ENCODE results near the gene ZNF20. TPM values are rescaled to one million over a fixed set of nuclear protein-coding genes. Genes with fewer than 3 reads are reported as not detected.

The ZNF20 gene
- total RNA-seq (2014; rRNA removed; shearing (Covaris generic)): 3.0 and 3.5 TPM in 2 replicates
- 1.2 and 1.6 TPM in 2 replicates for polyA plus RNA-seq (2015; cell fraction: cytosol; rRNA removed)
- 1.2 and 2.8 TPM in 2 replicates for polyA plus RNA-seq (2015; cell fraction: nucleus; rRNA removed)

DNA sequence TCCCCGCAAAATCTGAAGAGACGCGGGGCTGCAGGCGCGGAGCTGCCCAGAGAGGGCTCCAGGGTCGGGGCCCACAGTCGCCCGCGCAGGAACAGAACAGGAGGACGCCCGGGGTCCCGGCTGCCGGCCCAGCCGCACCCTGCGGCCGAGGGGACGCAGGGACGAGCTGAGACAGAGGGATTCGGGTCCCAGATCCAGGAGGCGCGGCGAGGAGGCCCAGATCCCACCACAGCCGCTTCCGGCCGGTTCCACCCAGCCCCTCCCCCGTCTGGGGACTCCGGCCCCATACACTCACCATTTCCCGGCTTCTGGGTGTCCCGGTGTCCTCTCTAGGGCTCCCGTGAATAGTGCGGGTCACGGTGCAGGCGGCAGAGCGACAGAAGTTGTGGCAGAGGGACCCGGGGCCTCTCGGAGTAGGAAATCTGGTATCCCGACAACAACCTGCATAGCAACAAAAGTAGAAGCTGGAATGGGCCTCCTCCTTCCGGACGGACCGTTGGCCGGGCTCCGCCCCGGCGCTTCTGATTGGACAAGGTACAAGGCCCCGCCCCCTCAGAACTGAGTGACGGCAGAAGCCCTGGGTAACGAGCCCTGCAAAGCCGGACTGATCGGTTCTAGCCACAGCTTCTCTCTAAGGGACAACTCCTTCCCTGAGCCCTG, at the start of gene ZNF20:
Gene ZNF20, minus strand, starts transcription at position 466 of the 660 bp plus-strand sequence. Its CDS starts 168 bp downstream, at position 298.
- peak; percentile 84 for DNase-seq (ENCODE audit: low read depth)

DNA sequence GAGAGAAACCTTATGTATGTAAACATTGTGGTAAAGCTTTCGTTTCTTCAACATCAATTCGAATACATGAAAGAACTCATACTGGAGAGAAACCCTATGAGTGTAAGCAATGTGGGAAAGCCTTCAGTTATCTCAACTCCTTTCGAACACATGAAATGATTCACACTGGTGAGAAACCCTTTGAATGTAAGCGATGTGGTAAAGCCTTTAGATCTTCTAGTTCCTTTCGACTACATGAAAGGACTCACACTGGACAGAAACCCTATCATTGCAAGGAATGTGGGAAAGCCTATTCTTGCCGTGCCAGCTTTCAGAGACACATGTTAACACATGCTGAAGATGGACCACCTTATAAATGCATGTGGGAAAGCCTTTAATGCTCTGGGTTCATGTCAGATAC, 47.5 kb upstream of the ZNF20 start:
- DNase-seq (ENCODE audit: low read depth): no peak

DNA sequence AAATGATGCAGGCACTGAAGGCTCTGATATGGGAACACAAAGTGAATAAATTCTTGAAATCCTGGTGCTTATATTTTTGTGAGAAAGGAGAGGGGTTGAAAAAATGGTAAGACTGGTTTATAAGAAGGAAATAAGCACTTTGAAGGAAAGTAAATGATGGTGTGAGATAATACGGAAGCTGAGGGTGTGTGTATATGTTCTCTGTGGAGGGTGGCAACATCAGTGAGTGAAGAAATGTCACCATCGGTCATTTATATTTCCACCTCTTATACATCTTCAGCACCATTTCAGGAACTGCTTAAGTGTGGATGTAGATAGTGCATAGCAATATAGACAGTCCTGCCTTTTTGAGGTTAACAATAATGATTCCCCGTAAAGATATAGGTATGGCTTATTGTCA, 40.2 kb upstream of the ZNF20 start:
- DNase-seq (ENCODE audit: low read depth): no peak

DNA sequence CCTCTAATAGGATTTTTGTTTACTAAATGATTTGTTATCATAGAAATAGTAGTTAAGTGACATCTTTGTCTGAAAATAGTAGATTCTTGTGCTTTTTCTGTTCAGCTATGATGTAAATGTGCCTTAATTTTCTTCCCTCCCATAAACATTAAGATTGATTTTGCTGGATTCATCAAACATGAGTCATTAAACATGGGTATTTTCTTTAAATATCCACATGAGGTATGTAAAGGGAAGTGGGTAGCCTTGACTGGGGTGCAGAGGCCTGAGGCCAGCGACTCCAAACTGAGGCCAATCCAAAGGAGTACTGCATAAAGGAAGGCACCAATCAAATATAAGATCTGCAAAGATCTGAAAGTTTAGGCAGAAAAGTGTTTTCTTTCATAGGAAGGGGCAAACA, 26.5 kb upstream of the ZNF20 start:
- no peak for DNase-seq (ENCODE audit: low read depth)

DNA sequence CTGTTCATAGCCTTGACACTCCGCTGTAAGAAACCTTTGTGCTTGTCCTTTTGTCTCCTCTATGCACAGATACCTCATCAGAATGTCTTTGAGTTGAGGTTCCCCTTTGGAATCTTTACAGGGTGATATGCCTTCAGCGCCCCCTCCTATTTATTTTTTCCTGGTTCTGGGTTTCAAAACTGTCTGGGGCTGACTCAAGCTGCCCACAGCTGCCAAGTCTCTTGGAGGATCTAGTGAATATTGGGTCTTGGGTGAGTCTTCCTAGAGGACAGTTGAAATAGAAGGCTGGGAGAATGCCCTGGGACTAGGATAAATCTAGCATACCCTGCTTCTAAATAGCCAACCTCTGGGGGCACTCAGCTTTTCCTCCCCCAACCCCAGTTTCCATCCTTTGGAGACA, 23.7 kb upstream of the ZNF20 start:
- peak; percentile 15 for DNase-seq (ENCODE audit: low read depth)

DNA sequence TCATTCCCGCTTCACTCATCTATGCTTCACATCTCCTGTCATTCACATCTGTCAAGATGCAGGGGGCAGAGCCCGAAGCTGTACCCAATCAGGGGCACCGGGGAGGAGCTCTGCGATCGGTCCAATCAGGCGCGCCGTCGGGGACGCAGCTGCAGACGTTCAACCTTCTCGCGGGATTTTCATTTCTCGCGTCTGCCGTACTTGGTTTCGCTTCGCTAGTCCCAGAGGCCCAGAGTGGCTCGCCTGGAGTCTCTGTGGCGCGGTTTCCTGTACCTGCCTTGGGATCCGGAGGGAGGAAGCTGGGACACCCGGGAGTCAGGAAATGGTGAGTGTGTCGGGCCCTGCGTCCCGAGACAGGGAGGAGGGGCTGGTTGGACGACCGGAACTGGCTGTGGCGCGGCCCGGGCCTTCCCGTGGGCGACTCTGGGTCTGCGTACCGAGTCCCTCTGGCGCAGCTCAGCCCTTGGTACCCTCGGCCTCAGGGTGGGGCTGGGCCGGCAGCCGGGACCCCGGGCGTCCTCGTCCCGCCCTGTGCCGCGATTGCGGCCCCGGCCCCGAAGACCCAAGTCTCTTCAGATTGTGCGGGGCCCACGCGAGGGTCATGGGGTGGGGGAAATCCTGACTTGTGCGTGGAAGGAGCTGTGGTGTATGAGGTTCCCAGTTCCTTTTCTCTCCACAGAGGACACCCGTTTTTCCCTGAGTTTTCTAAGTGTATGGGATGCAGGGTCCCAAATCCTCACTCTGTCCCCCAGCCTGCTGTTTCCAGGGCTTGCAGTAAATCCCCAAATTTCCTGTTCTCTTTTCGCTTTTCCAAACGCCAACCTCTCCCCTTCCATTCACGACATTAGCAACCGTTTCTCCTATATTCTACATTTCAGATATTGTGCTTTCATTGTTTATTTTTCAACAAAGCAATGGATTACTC, 23.0 kb upstream of the ZNF20 start, which contains the start of gene ZNF136:
Gene ZNF136, plus strand, starts transcription at position 215 of the 925 bp plus-strand sequence. Its CDS starts 108 bp downstream, at position 323.
- peak; percentile 96 for DNase-seq (ENCODE audit: low read depth)

DNA sequence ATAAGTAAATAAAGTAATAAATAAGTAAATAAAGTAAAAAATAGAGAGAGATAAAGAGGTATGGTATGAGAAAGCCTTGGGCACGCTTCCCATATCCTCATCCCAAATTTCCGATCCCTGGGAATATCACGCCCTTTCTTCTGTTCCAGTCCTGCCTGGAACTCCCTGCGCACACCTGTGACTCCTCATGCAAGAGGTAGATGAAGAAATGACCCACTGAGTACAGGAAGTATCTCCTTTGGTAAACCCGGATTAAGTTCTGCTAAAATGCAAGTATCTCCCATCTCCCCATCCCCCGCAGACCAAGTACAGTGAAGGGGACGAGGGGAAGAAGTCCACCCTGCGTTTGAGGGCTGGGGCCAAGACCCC, 22.3 kb upstream of the ZNF20 start:
- DNase-seq (ENCODE audit: low read depth): no peak

DNA sequence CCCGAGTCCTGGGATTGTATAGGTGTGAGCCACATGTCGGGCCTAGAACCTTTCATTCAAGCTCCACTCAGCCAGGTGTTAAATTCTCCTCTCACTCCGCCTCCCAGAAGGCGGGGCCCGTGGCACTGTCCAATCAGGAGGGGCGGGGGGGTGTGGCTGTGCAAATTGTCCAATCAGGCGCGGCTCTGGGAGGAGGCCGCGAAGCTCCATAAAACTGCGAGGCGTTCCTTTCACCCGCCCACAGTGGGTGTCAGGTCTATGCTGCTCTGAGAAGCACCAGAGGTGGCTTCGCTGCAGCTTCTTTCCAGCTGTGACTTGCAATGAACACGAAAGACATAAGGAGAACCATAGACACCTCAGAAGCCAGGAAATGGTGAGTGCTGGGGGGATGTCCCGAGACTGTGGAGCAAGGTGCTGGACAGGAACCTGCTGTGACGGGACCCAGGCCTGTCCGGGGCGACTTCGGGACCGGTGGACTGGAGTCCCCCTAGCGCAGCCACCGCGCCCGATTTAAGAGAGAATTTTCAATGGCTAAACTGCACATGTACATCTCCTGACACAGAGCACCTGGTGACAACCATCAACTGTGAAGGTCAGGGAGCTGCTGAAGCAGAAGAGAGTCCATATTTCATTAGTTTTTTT, 19.7 kb upstream of the ZNF20 start:
- DNase-seq (ENCODE audit: low read depth): no peak

DNA sequence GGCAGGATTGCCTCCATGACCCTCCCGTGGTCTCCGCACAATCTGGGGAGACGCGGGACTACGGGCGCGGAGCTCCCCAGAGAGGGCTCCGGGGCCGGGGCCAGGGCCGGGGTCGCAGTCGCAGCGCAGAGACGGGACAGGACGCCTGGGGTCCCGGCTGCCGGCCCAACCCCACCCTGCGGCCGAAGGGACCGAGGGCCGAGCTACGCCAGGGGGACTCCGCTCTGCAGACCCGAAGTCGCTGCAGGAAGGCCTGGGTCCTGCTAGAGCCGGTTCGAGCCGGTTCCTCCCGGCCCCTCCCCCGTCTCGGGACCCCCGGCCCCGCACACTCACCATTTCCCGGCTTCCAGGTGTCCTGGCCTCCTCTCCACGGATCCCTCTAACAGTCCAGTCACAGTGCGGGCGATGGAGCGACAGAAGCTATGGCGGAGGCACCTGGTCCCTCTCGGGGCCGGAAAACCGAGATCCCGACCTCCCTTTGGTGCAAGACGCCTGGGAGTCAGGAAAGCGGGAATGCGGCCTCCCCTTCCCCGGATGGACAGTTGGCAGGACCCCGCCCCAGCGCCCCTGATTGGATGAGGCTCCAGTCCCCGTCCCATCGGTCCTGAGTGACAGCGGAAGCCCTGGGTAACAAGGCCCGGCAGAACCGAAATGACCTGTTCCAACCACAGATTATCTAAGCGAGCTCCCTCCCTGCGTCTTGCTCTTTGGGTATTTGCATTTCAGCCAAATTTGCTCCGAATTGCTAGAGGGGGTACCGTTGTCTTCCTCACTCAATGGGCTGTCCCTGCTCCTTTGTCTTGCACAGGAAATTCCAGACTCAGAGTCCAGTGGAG, 16.3 kb upstream of the ZNF20 start, which contains the start of gene ZNF625:
Gene ZNF625, minus strand, starts transcription at position 512 of the 836 bp plus-strand sequence. Its CDS starts 176 bp downstream, at position 336.
- DNase-seq (ENCODE audit: low read depth): peak; percentile 84

DNA sequence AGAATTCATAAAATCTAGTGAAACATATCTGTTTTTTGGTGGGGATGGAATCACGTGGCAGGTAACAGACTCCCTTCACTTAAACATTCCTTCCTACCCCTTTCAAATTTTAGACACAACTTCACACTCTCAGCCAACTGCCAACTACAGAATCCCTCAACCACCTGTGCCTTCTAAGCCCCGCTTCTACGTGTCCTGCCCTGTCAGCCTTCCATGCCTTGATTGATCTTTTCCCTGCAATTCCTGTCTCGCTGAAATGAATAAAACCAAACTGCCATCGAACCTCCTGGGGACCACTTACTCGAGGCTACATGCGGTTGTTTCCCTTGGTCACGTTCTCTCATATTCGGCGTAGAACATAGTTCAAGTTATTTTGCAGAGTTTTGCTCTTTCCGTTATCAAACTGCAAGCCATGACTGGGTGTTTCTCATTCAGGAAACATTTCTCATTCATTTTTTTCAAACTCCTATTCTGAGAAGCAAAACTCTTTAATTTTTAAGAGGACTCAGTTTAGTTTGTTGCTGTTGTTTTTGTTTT, 15.2 kb upstream of the ZNF20 start:
- no peak for DNase-seq (ENCODE audit: low read depth)

DNA sequence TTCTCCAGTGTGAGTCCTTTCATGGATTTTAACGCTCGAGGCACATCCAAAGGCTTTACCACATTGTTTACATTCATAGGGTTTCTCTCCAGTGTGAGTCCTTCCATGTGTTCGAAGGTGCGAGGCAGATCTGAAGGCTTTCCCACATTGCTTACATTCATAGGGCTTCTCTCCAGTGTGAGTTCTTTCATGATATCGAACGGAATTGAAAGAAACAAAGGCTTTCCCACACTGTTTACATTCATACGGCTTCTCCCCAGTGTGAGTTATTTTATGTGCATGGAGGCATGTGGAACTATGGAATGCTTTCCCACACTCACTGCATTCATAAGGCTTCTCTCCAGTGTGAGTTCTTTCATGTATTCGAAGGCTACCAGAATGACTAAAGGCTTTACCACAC, 5.2 kb upstream of the ZNF20 start:
- no peak for DNase-seq (ENCODE audit: low read depth)

DNA sequence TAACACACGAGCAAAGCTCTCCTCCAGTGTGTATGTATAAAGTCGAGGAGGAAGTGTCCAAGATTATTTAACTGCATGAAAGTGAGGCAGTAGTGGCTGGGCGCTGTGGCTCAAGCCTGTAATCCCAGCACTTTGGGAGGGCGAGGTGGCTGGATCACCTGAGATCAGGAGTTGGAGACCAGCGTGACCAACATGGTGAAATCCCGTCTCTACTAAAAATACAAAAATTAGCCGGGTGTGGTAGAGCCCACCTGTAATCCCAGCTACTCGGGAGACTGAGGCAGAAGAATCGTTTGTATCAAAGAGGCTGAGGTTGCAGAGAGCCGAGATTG, 1.2 kb upstream of the ZNF20 start:
- DNase-seq (ENCODE audit: low read depth): no peak

DNA sequence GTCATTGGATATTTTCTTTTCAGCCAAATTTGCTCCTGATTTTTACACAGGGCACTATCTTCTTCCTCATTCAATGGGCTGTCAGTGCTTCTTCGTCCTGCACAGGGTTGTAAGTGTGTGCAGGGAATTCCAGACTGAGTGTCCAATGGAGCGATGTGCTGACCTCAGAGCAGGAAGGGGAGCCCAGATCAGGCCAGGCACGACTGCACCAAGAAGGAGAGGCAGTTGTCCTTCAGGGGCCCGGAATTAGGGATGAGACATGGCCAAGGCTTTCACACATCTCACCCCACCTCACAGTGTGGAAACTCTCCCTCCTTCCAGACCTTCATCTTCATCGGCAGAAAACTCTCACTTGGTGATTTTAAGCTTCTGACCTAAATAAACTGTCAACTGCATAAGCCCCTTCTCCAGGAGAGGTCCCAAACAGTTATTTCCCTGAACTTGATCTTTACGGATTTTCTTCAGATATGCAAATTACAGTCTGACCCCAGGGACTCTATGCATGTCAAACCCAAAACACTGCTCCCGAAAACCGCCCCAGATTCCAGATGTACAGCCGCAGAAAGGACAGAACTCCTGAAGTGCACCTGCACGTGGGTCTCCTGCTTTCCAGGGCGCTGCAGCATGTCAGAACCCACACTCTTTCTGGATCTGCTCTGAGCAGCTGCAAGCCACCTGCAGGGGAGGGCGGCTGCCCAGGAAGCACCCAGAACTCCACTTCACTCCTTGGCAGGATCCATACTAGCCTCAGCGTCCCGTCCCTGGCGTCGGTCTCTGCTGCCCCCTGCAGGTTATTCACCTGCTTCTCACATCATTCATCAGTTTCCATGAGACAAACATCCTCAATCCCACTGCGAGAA, 625 bp upstream of the ZNF20 start:
- peak; percentile 40 for DNase-seq (ENCODE audit: low read depth)

DNA sequence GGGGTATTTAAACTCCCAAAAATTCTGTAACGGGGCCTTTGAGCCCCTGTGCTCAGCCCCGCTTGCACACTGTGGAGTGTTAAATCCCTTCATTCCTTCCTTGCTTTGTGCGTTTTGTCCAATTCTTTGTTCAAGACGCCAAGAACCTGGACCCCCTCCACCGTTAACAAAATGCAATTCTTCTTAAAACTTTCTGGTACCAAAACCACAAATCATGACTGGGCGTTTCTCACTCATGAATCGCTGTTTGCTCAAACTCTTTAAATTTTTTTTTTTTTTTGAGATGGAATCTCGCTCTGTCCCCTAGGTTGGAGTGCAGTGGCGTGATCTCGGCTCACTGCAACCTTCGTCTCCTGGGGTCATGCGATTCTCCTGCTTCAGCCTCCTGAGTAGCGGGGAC, 881 bp downstream of the ZNF20 start:
- DNase-seq (ENCODE audit: low read depth): no peak

DNA sequence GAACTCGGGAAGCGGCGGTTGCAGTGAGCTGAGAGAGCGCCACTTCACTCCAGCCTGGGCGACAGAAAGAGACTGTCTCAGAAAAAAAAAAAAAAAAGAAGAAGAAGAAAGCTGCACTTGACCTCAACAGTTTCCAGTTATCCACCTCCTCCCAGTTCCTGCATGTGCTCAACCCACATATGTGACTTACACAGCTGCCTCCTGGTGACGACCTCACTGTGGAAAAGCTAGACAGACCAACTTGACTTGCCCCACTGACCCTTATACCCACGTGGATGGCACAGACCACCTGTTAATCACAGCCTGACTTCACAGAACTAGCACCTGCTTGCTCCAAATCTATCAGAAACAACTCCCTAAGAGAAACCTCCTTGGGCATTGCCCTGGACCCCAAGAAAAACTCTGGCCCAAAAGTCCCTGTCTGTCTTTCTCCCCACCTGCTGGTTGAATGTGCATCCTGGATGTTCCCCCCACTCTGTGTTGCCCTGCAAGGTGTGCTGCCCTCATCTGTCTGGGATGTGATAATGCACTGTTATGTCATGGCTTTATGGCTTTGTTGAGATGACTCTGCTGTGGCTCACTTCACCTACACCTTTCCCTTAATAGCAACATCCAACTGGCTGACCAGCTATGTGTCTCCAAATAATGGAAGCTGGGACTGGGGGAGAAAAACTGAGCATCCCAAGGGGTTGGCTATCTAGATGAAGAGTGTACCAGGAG, 2.8 kb downstream of the ZNF20 start:
- DNase-seq (ENCODE audit: low read depth): no peak

DNA sequence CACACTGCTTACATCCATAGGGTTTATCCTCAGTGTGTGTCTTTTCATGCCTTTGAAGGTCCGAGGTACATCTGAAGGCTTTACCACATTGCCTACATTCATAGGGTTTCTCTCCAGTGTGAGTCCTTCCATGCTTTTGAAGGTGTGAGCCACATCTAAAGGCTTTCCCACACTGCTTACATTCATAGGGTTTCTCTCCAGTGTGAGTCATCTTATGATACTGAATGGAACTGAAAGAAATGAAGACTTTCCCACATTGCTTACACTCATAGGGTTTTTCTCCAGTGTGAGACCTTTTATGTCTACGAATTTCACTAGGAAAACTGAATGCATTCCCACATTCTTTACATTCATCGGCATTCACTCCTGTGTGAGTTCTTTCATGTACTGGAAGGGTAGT, 7.1 kb downstream of the ZNF20 start:
- DNase-seq (ENCODE audit: low read depth): no peak

DNA sequence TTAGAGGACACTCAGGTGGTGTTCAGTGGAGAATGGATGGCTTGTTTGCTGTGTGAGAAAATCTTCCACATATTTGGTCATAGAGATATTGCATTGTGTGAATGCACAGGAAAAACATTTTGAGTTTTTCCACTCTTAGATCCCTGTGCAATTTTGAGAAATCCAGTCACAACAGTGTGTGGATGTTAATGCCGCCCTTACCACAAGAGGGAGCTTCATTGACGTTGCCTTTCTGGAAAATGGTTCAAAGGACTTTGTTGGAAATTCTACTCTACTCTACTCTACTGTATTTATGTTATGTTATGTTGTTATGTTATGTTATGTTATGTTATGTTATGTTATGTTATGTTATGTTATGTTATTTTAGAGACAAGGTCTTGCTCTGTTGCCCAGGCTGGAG, 13.4 kb downstream of the ZNF20 start:
- DNase-seq (ENCODE audit: low read depth): no peak

DNA sequence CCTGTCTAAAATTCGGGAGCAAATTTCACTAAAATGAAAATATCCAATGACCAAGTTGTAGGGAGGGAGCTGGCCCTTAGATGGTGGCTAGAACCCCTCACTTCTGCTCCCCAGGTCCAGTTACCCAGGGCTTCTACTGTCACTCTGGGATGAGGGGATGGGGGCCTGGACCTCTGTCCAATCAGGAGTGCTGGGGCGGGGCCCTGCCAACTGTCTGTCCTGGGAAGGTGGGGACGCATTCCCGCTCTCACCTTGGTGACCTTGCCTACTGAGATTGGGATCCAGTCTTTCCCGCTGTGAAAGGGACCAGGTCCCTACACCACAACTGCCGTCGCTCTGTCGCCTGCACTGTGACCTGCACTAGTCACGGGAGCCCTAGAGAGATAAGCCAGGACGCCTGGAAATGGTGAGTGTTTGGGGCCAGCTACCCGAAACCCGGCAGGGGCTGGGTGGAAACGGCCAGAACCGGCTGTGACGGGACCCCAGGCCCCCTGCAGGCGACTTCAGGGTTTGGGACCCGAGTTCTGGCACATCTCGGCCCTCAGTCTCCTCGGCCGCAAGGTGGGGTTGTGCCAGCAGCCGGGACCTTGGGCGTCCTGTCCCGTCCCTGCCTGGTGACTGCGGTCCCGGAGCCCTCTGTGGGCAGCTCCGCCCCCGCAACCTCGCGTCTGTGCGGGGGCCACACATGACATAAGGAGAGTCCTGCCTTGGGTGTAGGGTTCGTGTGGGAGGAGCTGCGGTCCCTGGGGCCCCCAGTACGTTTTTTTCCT, 22.8 kb downstream of the ZNF20 start:
- DNase-seq (ENCODE audit: low read depth): no peak

Measured in HT1080 (cell line).